Astrocyte (in vitro differentiated cells and primary cell): ENCODE measurements around the gene PRR5L. TPM values are rescaled to one million over a fixed set of nuclear protein-coding genes. Genes with fewer than 3 reads are reported as not detected.

Source experiments
- DNase-seq: peaks from one replicate; pipeline ENCODE4 v3.0.0-alpha.2; 2010; ENCODE audit warnings: low read depth
- FAIRE-seq: peaks from 2 replicates; lab custom pipeline; 2011; peaks lifted over from hg19 to GRCh38; lab: Jason Lieb, UNC
- H2AFZ ChIP-seq: 2 replicates; pipeline ENCODE4 v1.6.0; 2012; ENCODE audit warnings: low read depth, low read length, inconsistent platforms
- H3K27ac ChIP-seq: 2 replicates; pipeline ENCODE4 v1.5.1; 2011; ENCODE audit warnings: low read depth, low read length, inconsistent platforms
- H3K27me3 ChIP-seq: 2 replicates; pipeline ENCODE4 v1.6.0; 2011; ENCODE audit warnings: low read length, inconsistent platforms; ENCODE audit not compliant: insufficient read depth
- H3K36me3 ChIP-seq: 2 replicates; pipeline ENCODE4 v1.5.1; 2011; ENCODE audit warnings: low read length, inconsistent platforms; ENCODE audit not compliant: insufficient read depth
- H3K4me1 ChIP-seq: 2 replicates; pipeline ENCODE4 v1.5.1; 2011; ENCODE audit warnings: low read length, inconsistent platforms; ENCODE audit not compliant: insufficient read depth
- H3K4me2 ChIP-seq: 2 replicates; pipeline ENCODE4 v1.6.0; 2012; ENCODE audit warnings: low read length, inconsistent platforms
- H3K4me3 ChIP-seq: 2 replicates; pipeline ENCODE4 v1.5.1; 2011; ENCODE audit warnings: low read depth, mild to moderate bottlenecking, low read length, inconsistent platforms; ENCODE audit not compliant: insufficient read depth
- H3K79me2 ChIP-seq: 2 replicates; pipeline ENCODE4 v1.6.0; 2012; ENCODE audit warnings: mild to moderate bottlenecking, low read length, inconsistent platforms; ENCODE audit not compliant: insufficient read depth
- H3K9ac ChIP-seq: 2 replicates; pipeline ENCODE4 v1.6.0; 2012; ENCODE audit warnings: mild to moderate bottlenecking, low read length, inconsistent platforms
- H3K9me3 ChIP-seq: 2 replicates; pipeline ENCODE4 v1.5.1; 2012; ENCODE audit warnings: low read depth, mild to moderate bottlenecking, low read length, inconsistent platforms; ENCODE audit not compliant: insufficient read depth
- H4K20me1 ChIP-seq: 2 replicates; pipeline ENCODE4 v1.6.0; 2012; ENCODE audit warnings: low read length, inconsistent platforms; ENCODE audit not compliant: insufficient read depth
- H3K27ac Mint-ChIP-seq: one replicate; pipeline ENCODE4 v1.8.0; 2021; ENCODE audit warnings: mild to moderate bottlenecking, mixed read lengths; ENCODE audit not compliant: unreplicated experiment
- H3K27me3 Mint-ChIP-seq: one replicate; pipeline ENCODE4 v1.8.0; 2021; ENCODE audit warnings: low read depth, mixed read lengths; ENCODE audit not compliant: unreplicated experiment
- H3K36me3 Mint-ChIP-seq: one replicate; pipeline ENCODE4 v1.8.0; 2021; ENCODE audit warnings: low read depth, mixed read lengths; ENCODE audit not compliant: unreplicated experiment
- H3K4me1 Mint-ChIP-seq: one replicate; pipeline ENCODE4 v1.8.0; 2021; ENCODE audit warnings: low read depth, mixed read lengths; ENCODE audit not compliant: unreplicated experiment
- H3K4me3 Mint-ChIP-seq: one replicate; pipeline ENCODE4 v1.8.0; 2021; ENCODE audit warnings: mild to moderate bottlenecking, moderate library complexity, mixed read lengths; ENCODE audit not compliant: unreplicated experiment
- H3K9me3 Mint-ChIP-seq: one replicate; pipeline ENCODE4 v1.8.0; 2021; ENCODE audit warnings: mild to moderate bottlenecking, mixed read lengths; ENCODE audit not compliant: unreplicated experiment
- EZH2 ChIP-seq: IDR thresholded peaks from 2 replicates; pipeline ENCODE4 v1.6.1; 2012; ENCODE audit warnings: mild to moderate bottlenecking, low read length, inconsistent platforms; ENCODE audit not compliant: insufficient read depth
- total RNA-seq: library from RNA; stranded (reverse); gene quantifications from 2 replicates; pipeline ENCODE4 v1.2.1, GENCODE V29; 2021
- TF ChIP-seq, protein P1 (sequence below): IDR thresholded peaks from 2 replicates; pipeline ENCODE4 v1.5.1; 2011; ENCODE audit warnings: low read depth, mild to moderate bottlenecking, inconsistent platforms, low read length, moderate library complexity; ENCODE audit not compliant: insufficient read depth

Gene PRR5L
- total RNA-seq, 1 donor from 2014 or later, result 55.6 TPM

DNA sequence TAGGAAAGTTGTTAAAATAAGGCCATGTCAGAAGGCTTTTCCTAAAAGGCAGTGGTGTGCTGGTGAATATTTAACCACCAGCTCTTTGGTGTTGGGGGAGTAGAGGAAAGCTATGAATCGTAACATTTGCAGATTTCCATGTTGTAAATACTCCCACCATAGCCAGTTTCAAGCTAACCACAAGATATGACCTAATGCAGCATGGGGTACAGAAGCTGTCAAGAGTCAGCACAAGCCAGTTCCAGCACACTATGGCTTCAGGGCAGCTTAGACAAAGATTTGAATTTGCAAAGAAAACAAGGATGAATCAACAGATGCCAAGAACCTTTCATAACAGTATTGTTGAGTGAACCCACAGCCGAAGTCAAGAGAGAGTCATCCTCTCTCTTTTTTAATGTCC is 46.8 kb upstream of the PRR5L start:
- no peaks in the 10 kb centered on the region for H3K36me3 ChIP-seq
- H3K9ac ChIP-seq, result no peak overlapping the region
- H3K4me3 ChIP-seq, result no peak overlapping the region
- no peak for FAIRE-seq
- H3K79me2 ChIP-seq, result no peaks in the 10 kb centered on the region
- H4K20me1 ChIP-seq, result no peaks in the 10 kb centered on the region
- Mint-ChIP-seq H3K36me3 (no peaks in the 10 kb centered on the region), H3K4me1 (peaks cover 17% of the 10 kb centered on the region), H3K27ac (peak overlapping the region; percentile 42), H3K4me3 (no peak overlapping the region), H3K9me3 (peaks cover 2% of the 10 kb centered on the region), H3K27me3 (peaks cover 2% of the 10 kb centered on the region)
- H3K4me2 ChIP-seq, result peak overlapping the region; percentile 42
- no peaks in the 10 kb centered on the region for H3K9me3 ChIP-seq
- peak; percentile 81 for DNase-seq
- no peak overlapping the region for H2AFZ ChIP-seq
- peaks cover 10% of the 10 kb centered on the region for H3K4me1 ChIP-seq
- TF ChIP-seq, protein P1, sequence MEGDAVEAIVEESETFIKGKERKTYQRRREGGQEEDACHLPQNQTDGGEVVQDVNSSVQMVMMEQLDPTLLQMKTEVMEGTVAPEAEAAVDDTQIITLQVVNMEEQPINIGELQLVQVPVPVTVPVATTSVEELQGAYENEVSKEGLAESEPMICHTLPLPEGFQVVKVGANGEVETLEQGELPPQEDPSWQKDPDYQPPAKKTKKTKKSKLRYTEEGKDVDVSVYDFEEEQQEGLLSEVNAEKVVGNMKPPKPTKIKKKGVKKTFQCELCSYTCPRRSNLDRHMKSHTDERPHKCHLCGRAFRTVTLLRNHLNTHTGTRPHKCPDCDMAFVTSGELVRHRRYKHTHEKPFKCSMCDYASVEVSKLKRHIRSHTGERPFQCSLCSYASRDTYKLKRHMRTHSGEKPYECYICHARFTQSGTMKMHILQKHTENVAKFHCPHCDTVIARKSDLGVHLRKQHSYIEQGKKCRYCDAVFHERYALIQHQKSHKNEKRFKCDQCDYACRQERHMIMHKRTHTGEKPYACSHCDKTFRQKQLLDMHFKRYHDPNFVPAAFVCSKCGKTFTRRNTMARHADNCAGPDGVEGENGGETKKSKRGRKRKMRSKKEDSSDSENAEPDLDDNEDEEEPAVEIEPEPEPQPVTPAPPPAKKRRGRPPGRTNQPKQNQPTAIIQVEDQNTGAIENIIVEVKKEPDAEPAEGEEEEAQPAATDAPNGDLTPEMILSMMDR, result no peak
- no peak for TF ChIP-seq EZH2
- peaks cover 9% of the 10 kb centered on the region for H3K27me3 ChIP-seq
- H3K27ac ChIP-seq, result no peak overlapping the region

DNA sequence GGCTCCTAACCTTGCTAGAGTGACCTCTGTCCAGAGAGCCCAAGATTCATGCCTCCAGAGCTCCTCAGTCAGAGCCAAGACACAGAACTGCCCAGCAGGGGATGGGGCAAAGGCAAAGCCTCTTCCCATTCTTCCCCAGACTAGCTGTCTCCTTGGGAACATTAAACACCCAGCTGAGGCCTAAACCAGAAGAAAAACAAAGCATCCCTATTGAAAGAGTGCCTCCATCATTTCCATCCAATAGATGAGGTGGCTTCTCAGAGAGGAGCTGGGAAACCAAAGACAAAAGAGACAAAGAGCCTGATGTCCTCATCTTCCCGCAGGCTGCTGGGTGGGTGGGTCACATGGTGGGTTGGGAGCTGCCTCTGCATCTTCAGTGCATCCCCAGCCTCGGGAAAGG is 44.3 kb upstream of the PRR5L start:
- Histone ChIP-seq H3K4me2 (no peak overlapping the region), H3K27ac (no peak overlapping the region), H3K4me3 (no peak overlapping the region), H3K9me3 (no peaks in the 10 kb centered on the region), H3K36me3 (no peaks in the 10 kb centered on the region), H3K9ac (no peak overlapping the region), H2AFZ (no peak overlapping the region), H3K27me3 (peaks cover 5% of the 10 kb centered on the region), H3K79me2 (no peaks in the 10 kb centered on the region), H4K20me1 (no peaks in the 10 kb centered on the region), H3K4me1 (peaks cover 10% of the 10 kb centered on the region)
- H3K9me3 Mint-ChIP-seq, result peaks cover 2% of the 10 kb centered on the region
- FAIRE-seq (no peak), DNase-seq (no peak)
- H3K27ac Mint-ChIP-seq, result no peak overlapping the region
- no peaks in the 10 kb centered on the region for H3K36me3 Mint-ChIP-seq
- peaks cover 17% of the 10 kb centered on the region for H3K4me1 Mint-ChIP-seq
- no peak for TF ChIP-seq EZH2
- TF ChIP-seq, protein P1, result no peak
- no peak overlapping the region for H3K4me3 Mint-ChIP-seq
- peaks cover 2% of the 10 kb centered on the region for H3K27me3 Mint-ChIP-seq

DNA sequence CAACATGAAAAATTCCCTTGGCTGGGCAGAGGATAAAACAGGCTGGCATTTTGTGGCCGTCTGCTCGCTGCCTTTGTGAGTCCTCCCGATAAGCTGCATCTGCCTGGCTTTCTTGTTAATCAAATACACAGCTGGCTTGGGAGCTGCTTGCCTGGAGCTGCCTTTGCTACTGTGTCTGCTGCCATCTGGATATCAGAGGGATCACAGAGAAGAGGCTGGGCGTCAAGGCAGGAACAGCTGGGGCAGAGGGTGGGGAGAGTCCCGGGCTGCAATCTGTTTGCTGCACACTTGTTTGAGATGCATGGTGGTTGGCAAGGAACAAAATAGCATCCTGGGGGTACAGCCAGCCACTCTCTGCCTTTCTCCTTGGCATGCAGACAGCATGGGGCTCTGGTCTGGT is 42.9 kb upstream of the PRR5L start:
- Histone ChIP-seq H3K36me3 (no peaks in the 10 kb centered on the region), H3K9me3 (no peaks in the 10 kb centered on the region), H2AFZ (no peak overlapping the region), H3K4me1 (peaks cover 10% of the 10 kb centered on the region), H4K20me1 (no peaks in the 10 kb centered on the region), H3K27ac (no peak overlapping the region), H3K4me2 (no peak overlapping the region), H3K79me2 (no peaks in the 10 kb centered on the region), H3K9ac (no peak overlapping the region), H3K27me3 (peaks cover 7% of the 10 kb centered on the region), H3K4me3 (no peak overlapping the region)
- no peak for FAIRE-seq
- H3K27ac Mint-ChIP-seq, result no peak overlapping the region
- peaks cover 27% of the 10 kb centered on the region for H3K4me1 Mint-ChIP-seq
- H3K27me3 Mint-ChIP-seq, result peaks cover 2% of the 10 kb centered on the region
- no peak for TF ChIP-seq EZH2
- TF ChIP-seq, protein P1, result no peak
- no peak overlapping the region for H3K4me3 Mint-ChIP-seq
- H3K36me3 Mint-ChIP-seq, result no peaks in the 10 kb centered on the region
- H3K9me3 Mint-ChIP-seq, result no peaks in the 10 kb centered on the region
- no peak for DNase-seq
